Activated CD4-positive, alpha-beta T cell treated with anti-CD3 and anti-CD28 coated beads, Interleukin-10, Interleukin-2, amounts not matched to agents 100 ng/mL and 50 ng/mL, durations not matched to agents 16 hours and 8 hours (primary cell): ENCODE measurements around the gene GLYR1.

Source experiments
- DNase-seq: peaks from one replicate; pipeline ENCODE4 v3.0.0-alpha.2; 2020

The GLYR1 gene

DNA sequence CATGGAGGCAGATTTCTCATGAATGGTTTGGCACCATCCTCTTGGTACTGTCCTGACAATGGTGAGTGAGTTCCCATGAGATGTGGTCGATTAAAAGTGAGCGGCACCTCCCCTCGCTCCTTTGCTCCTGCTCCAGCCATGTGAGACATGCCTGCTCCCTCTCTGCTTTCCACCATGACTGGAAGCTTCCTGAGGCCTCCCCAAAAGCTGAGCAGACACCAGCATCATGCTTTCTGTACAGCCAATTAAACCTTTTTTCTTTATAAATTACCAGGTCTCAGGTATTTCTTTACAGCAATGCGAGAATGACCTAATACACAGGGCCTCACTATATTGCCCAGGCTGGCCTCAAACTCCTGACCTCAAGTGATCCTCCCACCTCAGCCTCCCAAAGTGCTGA lies 92.2 kb downstream of the GLYR1 start:
- DNase-seq = no peak

DNA sequence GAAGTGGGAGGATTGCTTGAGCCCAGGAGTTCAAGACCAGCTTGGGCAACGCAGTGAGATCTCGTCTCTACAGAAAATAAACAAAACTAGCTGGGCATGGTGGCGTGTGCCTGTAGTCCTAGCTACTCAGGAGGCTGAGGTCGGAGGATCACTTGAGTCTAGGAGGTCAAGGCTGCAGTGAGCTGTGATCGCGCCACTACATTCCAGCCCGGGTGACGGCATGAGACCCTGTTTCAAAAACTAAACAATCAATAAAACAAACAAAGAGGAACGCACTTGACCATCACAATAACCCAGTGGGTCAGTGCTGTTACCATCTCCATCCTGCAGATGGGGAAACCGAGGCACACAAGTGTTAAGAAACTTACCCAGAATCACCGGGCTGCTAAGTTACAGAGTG lies 93.9 kb downstream of the GLYR1 start:
- no peak for DNase-seq
